Gastroesophageal sphincter (tissue), 3 donors: ENCODE data around the gene BTBD2.

Experiments
- CTCF ChIP-seq, 4 experiments: fragments of 200-600 bp in 2 of 4; fragments of 450-650 bp in 2 of 4; sonication (generic) in 1 of 4; IDR thresholded peaks; one replicate each; pipeline ENCODE4 v1.5.1; 2017 to 2019; ENCODE audit warnings: antibody characterized with exemption in 4 of 4, mild to moderate bottlenecking in 2 of 4, moderate library complexity in 2 of 4
- EP300 ChIP-seq: sonication (generic); formaldehyde crosslinking; IDR thresholded peaks from one replicate; pipeline ENCODE4 v1.6.1; 2017; ENCODE audit warnings: antibody characterized with exemption, mild to moderate bottlenecking
- POLR2A ChIP-seq, 2 donors: fragments of 450-650 bp; IDR thresholded peaks; one replicate each; pipeline ENCODE4 v1.6.1; 2017; ENCODE audit warnings: antibody characterized with exemption in 2 of 2, mild to moderate bottlenecking in 2 of 2, moderate library complexity in 1 of 2

- TF ChIP-seq POLR2A (IDR thresholded peaks at IDR 0.05) (no peak), CTCF (IDR thresholded peaks at IDR 0.05) (peak in 2 of 4 experiments; percentile 5 to 21), EP300 (no peak)
These were observed 46.2 kb upstream of the BTBD2 start for GRCh38 chr19:2061495-2062388.
